Naive B cell (primary cell): Measurements from ENCODE around the gene DEPDC5. TPM values are rescaled to one million over a fixed set of nuclear protein-coding genes. Genes with fewer than 3 reads are reported as not detected.
A peak's percentile ranks its signal among the peaks of the same experiment; 100 is the strongest.
"Not testable (repeated sequence)": the region's sequence is repeated elsewhere in the genome, so short reads cannot be mapped to it uniquely, and the experiment has no call there.

Experiments
- ATAC-seq, 2 donors: fragments of 150-1000 bp; cut with Tn5 transposase; 2 replicates each; pipeline ENCODE4 v1.10.0; 2021; ENCODE audit warnings: low read depth in 2 of 2, mild to moderate bottlenecking in 2 of 2, moderate library complexity in 2 of 2
- DNase-seq: peaks from one replicate; pipeline ENCODE4 v3.0.0; 2022
- H3K27ac Mint-ChIP-seq, 6 donors: one replicate each; pipeline ENCODE4 v1.8.0; 2020 to 2022; ENCODE audit warnings: mild to moderate bottlenecking in 6 of 6, mixed read lengths in 6 of 6, moderate library complexity in 5 of 6, inconsistent platforms in 2 of 6
- H3K27me3 Mint-ChIP-seq, 3 donors: one replicate each; pipeline ENCODE4 v1.8.0; 2021 to 2022; ENCODE audit warnings: mixed read lengths in 3 of 3, mild to moderate bottlenecking in 1 of 3
- H3K36me3 Mint-ChIP-seq, 2 donors: one replicate each; pipeline ENCODE4 v1.8.0; 2020 to 2022; ENCODE audit warnings: mixed read lengths in 2 of 2, inconsistent platforms in 1 of 2, mild to moderate bottlenecking in 1 of 2
- H3K4me1 Mint-ChIP-seq, 3 donors: one replicate each; pipeline ENCODE4 v1.8.0; 2020 to 2022; ENCODE audit warnings: mixed read lengths in 3 of 3, inconsistent platforms in 1 of 3, mild to moderate bottlenecking in 1 of 3, moderate library complexity in 1 of 3
- H3K4me3 Mint-ChIP-seq, 8 donors: one replicate each; pipeline ENCODE4 v1.8.0; 2020 to 2022; ENCODE audit warnings: mild to moderate bottlenecking in 8 of 8, mixed read lengths in 8 of 8, moderate library complexity in 8 of 8, inconsistent platforms in 2 of 8
- H3K9me3 Mint-ChIP-seq, 7 donors: one replicate each; pipeline ENCODE4 v1.8.0; 2020 to 2022; ENCODE audit warnings: mixed read lengths in 7 of 7, mild to moderate bottlenecking in 5 of 7, inconsistent platforms in 2 of 7, moderate library complexity in 1 of 7
- polyA plus RNA-seq, 6 donors: library from polyadenylated mRNA; unstranded; fragments of 300-500 nt; fragmentation: Illumina TruSeq; gene quantifications; one replicate each; pipeline ENCODE4 v1.2.3, GENCODE V29; 2021; ENCODE audit warnings: low read depth in 6 of 6

The DEPDC5 gene
- polyA plus RNA-seq, 6 donors from 2014 or later, result 5.0 to 29.8 (median 10.0) TPM

GRCh38 chr22:31752096-31752847 lies 1.5 kb upstream of the DEPDC5 start:
- DNase-seq, result no peak
- Mint-ChIP-seq H3K4me3 (peak overlapping the region in 7 of 8 donors; percentile 78 to 97 (median 89)), H3K27ac (peak overlapping the region; percentile 42 to 100 (median 98)), H3K36me3 (no peaks in the 10 kb centered on the region), H3K9me3 (peaks cover 0 to 1% (median 0%) of the 10 kb centered on the region in 7 donors), H3K4me1 (peaks cover 50 to 69% (median 59%) of the 10 kb centered on the region in 3 donors), H3K27me3 (no peaks in the 10 kb centered on the region)
- no peak for ATAC-seq

- Mint-ChIP-seq H3K4me1 (peaks cover 42 to 60% (median 52%) of the 10 kb centered on the region in 3 donors), H3K36me3 (no peaks in the 10 kb centered on the region)
- no peak for DNase-seq
These were observed 700 bp upstream of the DEPDC5 start for GRCh38 chr22:31753005-31753633.

GRCh38 chr22:31754813-31755212 lies 994 bp downstream of the DEPDC5 start:
- Mint-ChIP-seq H3K36me3 (no peaks in the 10 kb centered on the region), H3K27me3 (no peaks in the 10 kb centered on the region), H3K4me1 (peaks cover 32 to 45% (median 38%) of the 10 kb centered on the region in 3 donors), H3K27ac (peak overlapping the region in 5 of 6 donors; percentile 98 to 100 (median 100)), H3K9me3 (peaks cover 0 to 1% (median 0%) of the 10 kb centered on the region in 7 donors), H3K4me3 (peak overlapping the region; percentile 88 to 97 (median 96))
- DNase-seq, result no peak
- no peak for ATAC-seq

More at GRCh38 chr22:31753005-31753633, 700 bp upstream of the DEPDC5 start:
- peak overlapping the region; percentile 88 to 97 (median 96) for H3K4me3 Mint-ChIP-seq
- peak overlapping the region; percentile 98 to 100 (median 100) for H3K27ac Mint-ChIP-seq
- H3K9me3 Mint-ChIP-seq, result peaks cover 0 to 1% (median 0%) of the 10 kb centered on the region in 7 donors
- no peaks in the 10 kb centered on the region for H3K27me3 Mint-ChIP-seq
- peak in 1 of 2 donors; percentile 15 for ATAC-seq

GRCh38 chr22:31757265-31757664 lies 3.4 kb downstream of the DEPDC5 start:
- H3K36me3 Mint-ChIP-seq, result no peaks in the 10 kb centered on the region
- H3K9me3 Mint-ChIP-seq, result peaks cover 0 to 1% (median 0%) of the 10 kb centered on the region in 7 donors

GRCh38 chr22:31758860-31759259 lies 5.0 kb downstream of the DEPDC5 start:
- not testable (repeated sequence) for H3K27ac Mint-ChIP-seq, DNase-seq, ATAC-seq, H3K9me3 Mint-ChIP-seq, H3K27me3 Mint-ChIP-seq, H3K36me3 Mint-ChIP-seq, H3K4me3 Mint-ChIP-seq
- H3K4me1 Mint-ChIP-seq, result peaks cover 16 to 21% (median 19%) of the 10 kb centered on the region in 3 donors

More at GRCh38 chr22:31757265-31757664, 3.4 kb downstream of the DEPDC5 start:
- Mint-ChIP-seq H3K27ac (no peak overlapping the region), H3K4me1 (peaks cover 26 to 32% (median 31%) of the 10 kb centered on the region in 3 donors), H3K4me3 (no peak overlapping the region), H3K27me3 (no peaks in the 10 kb centered on the region)
- DNase-seq, result no peak
- ATAC-seq, result no peak

- Mint-ChIP-seq H3K4me1 (peaks cover 0 to 4% (median 3%) of the 10 kb centered on the region in 3 donors), H3K27me3 (no peaks in the 10 kb centered on the region), H3K9me3 (no peaks in the 10 kb centered on the region), H3K36me3 (peaks cover 8 to 16% of the 10 kb centered on the region in 2 donors), H3K4me3 (no peak overlapping the region), H3K27ac (peak overlapping the region in 2 of 6 donors; percentile 28 to 55)
- DNase-seq (no peak), ATAC-seq (no peak)
These were observed 11.0 kb downstream of the DEPDC5 start for GRCh38 chr22:31764785-31765184.

- DNase-seq (no peak), ATAC-seq (no peak)
- no peaks in the 10 kb centered on the region for H3K27me3 Mint-ChIP-seq
- H3K27ac Mint-ChIP-seq, result peak overlapping the region in 1 of 6 donors; percentile 93
- peaks cover 8 to 16% of the 10 kb centered on the region in 2 donors for H3K36me3 Mint-ChIP-seq
- H3K4me1 Mint-ChIP-seq, result peaks cover 0 to 4% (median under 1%) of the 10 kb centered on the region in 3 donors
- no peak overlapping the region for H3K4me3 Mint-ChIP-seq
- no peaks in the 10 kb centered on the region for H3K9me3 Mint-ChIP-seq
These were observed 14.7 kb downstream of the DEPDC5 start for GRCh38 chr22:31768422-31769059.

GRCh38 chr22:31773416-31773815 lies 19.6 kb downstream of the DEPDC5 start:
- H3K36me3 Mint-ChIP-seq, result peaks cover 5 to 9% of the 10 kb centered on the region in 2 donors
- H3K4me1 Mint-ChIP-seq, result no peaks in the 10 kb centered on the region
- no peaks in the 10 kb centered on the region for H3K9me3 Mint-ChIP-seq
- DNase-seq, result no peak
- ATAC-seq, result no peak
- no peak overlapping the region for H3K4me3 Mint-ChIP-seq
- no peaks in the 10 kb centered on the region for H3K27me3 Mint-ChIP-seq
- no peak overlapping the region for H3K27ac Mint-ChIP-seq

GRCh38 chr22:31776231-31776630 lies 22.4 kb downstream of the DEPDC5 start:
- no peak overlapping the region for H3K4me3 Mint-ChIP-seq
- no peaks in the 10 kb centered on the region for H3K4me1 Mint-ChIP-seq
- no peak for ATAC-seq
- H3K36me3 Mint-ChIP-seq, result peaks cover 5 to 28% of the 10 kb centered on the region in 2 donors
- H3K9me3 Mint-ChIP-seq, result no peaks in the 10 kb centered on the region
- DNase-seq, result no peak
- no peaks in the 10 kb centered on the region for H3K27me3 Mint-ChIP-seq
- no peak overlapping the region for H3K27ac Mint-ChIP-seq

GRCh38 chr22:31789803-31790202 lies 36.0 kb downstream of the DEPDC5 start:
- peak overlapping the region; percentile 24 to 77 (median 46) for H3K27ac Mint-ChIP-seq
- H3K4me3 Mint-ChIP-seq, result peak overlapping the region in 3 of 8 donors; percentile 2 to 34 (median 20)
- no peaks in the 10 kb centered on the region for H3K9me3 Mint-ChIP-seq
- DNase-seq, result no peak
- H3K27me3 Mint-ChIP-seq, result no peaks in the 10 kb centered on the region
- peaks cover 9 to 27% (median 18%) of the 10 kb centered on the region in 3 donors for H3K4me1 Mint-ChIP-seq
- H3K36me3 Mint-ChIP-seq, result no peaks in the 10 kb centered on the region
- no peak for ATAC-seq

GRCh38 chr22:31790240-31790639 lies 36.4 kb downstream of the DEPDC5 start:
- peaks cover 9 to 27% (median 18%) of the 10 kb centered on the region in 3 donors for H3K4me1 Mint-ChIP-seq
- peak overlapping the region; percentile 24 to 77 (median 58) for H3K27ac Mint-ChIP-seq
- no peaks in the 10 kb centered on the region for H3K9me3 Mint-ChIP-seq
- peak overlapping the region in 5 of 8 donors; percentile 2 to 64 (median 28) for H3K4me3 Mint-ChIP-seq
- DNase-seq (peak; percentile 23), ATAC-seq (peak; percentile 84 to 88)
- no peaks in the 10 kb centered on the region for H3K36me3 Mint-ChIP-seq
- no peaks in the 10 kb centered on the region for H3K27me3 Mint-ChIP-seq

GRCh38 chr22:31799358-31799757 lies 45.5 kb downstream of the DEPDC5 start:
- H3K4me3 Mint-ChIP-seq, H3K27ac Mint-ChIP-seq, H3K27me3 Mint-ChIP-seq, H3K4me1 Mint-ChIP-seq, DNase-seq, H3K9me3 Mint-ChIP-seq, ATAC-seq: not testable (repeated sequence)
- peaks cover 3 to 18% of the 10 kb centered on the region in 2 donors for H3K36me3 Mint-ChIP-seq

- Mint-ChIP-seq H3K27ac (no peak overlapping the region), H3K36me3 (peaks cover 8 to 22% of the 10 kb centered on the region in 2 donors), H3K27me3 (no peaks in the 10 kb centered on the region), H3K4me1 (peaks cover 0 to 5% (median 0%) of the 10 kb centered on the region in 3 donors), H3K9me3 (no peaks in the 10 kb centered on the region), H3K4me3 (no peak overlapping the region)
- ATAC-seq, result no peak
- no peak for DNase-seq
These were observed 46.2 kb downstream of the DEPDC5 start for GRCh38 chr22:31800065-31800464.
